DMS53 treated with DMSO at 0.1 percent for 48 hours (cell line): ENCODE results near the gene PPARG.
"Not testable (repeated sequence)": the region's sequence is repeated elsewhere in the genome, so short reads cannot be mapped to it uniquely, and the experiment has no call there.

Experiments
- DNase-seq: peaks from one replicate; lab custom pipeline; 2025; ENCODE audit not compliant: unreplicated experiment; lab: John Stamatoyannopoulos, UW

Gene PPARG

DNA sequence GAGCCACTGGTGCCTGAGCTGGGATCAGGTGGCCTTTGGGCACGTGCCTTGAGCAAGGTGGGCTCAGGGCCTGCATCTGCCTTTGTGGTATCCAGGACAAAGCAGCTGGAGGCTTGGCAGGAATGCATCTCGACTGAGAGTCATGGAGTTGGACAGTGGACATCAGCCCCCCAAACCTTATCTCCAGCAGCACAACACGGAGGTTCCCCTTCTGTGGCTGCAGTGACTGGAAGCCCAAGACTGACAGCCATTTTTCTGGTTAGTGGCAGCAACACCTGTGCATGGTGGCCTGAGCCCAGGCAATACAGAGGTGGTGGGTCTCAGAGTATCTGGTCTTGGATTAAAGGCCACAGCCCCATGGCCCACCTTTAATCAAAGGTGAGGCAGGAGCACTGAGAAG is 167.6 kb downstream of the PPARG start:
- no peak for DNase-seq

DNA sequence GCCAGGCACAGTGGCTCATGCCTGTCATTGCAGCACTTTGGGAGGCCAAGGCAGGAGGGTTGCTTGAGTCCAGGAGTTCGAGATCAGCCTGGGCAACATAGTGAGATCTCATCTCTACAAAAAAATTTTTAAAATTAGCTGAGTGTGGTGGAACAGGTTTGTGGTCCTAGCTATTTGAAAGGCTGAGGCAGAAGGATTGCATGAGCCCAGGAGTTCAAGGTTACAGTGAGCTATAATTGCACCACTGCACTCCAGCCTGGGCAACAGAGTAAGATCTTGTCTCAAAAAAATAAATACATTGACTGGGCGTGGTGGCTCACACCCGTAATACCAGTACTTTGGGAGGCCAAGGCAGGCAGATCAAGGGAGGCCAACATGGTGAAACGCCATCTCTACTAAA is 168.5 kb downstream of the PPARG start:
- DNase-seq: not testable (repeated sequence)

DNA sequence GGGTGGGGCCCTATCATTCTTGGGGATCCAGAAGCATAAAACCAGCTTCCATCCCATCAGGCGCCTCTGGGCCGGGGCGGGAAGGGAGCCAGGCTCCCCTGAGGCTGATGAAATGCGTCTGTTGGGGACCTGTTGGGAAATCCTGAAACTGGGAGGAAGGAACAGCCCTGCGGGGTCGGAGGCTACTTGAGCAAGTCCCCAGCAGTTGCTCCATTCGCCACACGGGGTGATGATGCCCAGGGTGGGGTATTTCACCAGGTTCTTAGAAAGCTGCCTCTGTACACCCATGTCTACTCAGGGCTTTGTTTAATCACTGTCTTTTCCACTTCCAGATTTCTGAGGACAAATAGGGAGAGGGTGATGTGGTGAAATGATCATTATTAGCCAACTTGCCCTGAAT is 170.0 kb downstream of the PPARG start:
- no peak for DNase-seq

DNA sequence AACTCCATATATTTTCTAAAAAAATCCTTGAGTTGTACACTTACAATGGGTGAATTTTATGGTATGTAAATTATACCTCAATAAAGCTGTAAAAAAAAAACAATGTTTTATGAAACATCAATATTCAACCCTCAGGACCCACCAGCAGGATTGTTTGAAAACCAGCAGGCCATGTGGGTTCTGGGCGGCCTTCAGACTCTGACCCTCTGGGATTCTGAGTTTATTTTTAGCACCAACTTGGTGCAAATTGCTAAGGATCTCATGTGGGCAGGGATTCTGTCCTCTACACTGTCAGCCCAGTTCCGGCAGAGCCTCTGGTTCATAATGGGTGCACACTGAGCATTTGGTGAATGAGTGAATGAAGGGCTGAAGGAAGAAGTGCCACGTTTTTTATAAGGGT is 171.3 kb downstream of the PPARG start:
- DNase-seq: no peak

DNA sequence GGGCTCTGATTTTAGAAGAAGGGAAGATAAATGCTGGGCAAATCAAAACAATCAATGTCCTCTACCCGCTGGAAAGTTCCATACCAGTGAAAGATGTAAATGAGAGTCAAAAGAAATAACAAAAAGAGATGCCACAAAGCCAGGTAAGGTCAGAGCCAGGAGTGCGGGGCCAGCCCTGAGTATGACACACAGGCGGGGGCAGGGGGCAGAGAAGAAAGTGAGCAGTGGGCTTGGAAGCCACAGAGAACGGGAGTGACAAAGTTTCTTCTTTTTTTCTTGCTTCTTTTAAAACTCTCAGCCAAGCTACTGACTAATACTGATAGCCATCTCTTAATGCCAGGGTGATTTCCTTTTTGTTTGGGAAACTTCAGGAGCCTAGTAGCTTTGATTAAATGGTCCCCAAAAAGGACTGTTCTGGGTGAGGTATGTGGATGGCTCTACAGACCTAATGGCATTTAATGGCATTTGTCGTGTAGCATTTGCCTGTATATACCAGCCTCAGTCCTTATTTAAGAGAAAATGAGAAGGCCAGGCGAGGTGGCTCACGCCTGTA is 172.3 kb downstream of the PPARG start:
- no peak for DNase-seq

DNA sequence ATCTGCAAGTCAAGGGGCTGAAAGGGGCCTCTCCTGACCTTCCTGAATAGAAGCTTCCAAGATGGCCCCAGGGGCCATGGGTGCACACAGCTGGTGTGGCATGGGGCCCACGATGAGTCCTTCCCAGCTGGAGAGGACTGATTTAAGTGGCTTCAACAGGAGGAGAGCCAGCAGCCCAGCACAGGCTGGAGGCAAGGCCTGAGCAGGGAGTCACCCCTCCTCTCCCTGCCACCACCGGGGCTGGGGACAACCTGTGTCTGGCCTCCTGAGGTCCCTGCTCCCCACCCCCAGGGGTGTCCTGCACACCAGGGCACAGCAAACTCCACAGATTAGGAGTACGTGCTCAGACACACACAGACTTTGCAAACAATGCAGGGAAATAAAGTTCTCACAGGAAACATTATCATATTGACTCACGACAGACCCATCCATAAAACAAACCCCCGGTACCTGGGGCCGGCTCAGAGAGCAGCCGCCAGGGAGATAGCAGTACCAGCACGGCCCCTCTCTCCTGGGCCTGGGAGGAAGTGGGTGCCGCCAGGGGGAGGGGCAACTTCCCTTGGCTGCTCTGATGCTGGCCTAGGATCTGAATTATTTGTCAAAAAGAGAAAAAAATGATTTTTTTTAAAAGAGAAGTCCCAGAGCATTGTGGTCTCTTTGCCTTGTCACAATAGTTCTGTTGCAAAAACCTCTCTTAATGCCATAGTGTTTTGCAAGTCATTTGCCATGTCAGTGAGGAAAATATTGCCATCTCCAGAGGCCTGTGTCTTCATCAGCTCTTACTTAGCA is 173.5 kb downstream of the PPARG start:
- DNase-seq: no peak

DNA sequence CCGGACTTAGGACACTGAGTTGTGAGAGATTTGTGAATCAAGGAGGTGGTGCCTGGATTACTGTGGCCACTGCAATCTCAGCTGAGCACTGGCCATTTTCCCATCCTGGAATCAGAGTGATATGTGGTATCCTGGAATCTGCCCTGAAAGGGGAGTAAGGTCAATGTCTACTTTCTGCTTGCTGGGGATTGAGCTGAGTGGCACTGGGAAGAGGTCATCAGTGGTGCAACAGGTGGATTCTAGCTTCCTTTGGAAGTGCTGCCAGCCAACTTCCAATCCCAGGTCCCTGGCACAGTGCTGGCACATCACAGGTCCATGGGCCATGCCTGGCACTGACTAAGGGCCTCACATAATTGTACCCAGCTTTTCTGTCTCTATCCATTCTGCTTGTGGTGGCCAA is 174.8 kb downstream of the PPARG start:
- no peak for DNase-seq

DNA sequence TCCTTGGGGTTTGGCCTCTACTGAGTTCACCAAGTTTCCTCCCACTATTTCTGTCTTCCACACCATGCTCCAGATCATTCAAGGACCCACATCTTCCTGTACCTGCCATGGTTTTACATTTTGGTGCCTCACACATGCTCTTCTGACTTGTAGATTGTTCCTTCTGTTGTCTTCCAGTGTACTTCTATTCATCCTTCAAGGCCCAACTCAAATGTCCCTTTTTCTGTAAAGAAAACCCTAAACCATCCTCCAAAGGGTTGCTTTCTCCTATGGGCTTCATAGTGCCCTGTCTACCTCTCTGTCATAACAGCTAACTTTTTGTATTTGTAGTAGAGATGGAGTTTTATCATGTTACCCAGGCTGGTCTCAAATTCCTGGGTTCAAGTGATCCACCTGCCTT is 175.3 kb downstream of the PPARG start:
- DNase-seq: no peak

DNA sequence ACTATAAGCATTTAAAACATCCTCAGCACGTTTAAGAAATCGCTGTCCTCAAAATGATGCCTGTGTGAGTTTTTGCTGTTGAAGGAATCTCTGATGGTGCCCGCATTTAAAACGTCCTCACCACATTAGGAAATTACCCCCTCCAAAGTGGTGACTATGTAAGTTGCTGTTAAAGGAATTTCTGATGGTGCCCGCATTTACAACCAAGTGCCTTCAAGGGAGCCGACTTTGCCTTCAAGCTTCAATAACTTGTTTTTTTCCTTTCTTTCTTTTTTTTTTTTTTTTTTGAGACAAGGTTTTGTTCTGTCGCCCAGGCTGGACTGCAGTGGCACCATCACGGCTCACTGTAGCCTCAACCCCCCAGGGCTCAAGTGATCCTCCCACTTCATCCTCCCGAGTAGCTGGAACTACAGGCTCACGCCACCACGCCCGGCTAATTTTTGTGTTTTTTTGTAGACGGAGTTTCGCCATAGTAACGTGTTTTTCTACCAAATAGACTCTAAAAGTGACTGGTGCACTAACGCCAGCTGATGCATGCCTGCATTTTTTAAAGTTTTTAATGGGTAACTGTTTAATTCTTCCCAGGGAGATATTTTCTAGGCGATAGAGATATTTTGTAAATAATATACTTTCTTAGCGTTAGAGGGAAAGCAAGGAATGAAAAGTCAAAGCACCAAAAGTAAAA is 176.4 kb downstream of the PPARG start:
- DNase-seq: no peak

DNA sequence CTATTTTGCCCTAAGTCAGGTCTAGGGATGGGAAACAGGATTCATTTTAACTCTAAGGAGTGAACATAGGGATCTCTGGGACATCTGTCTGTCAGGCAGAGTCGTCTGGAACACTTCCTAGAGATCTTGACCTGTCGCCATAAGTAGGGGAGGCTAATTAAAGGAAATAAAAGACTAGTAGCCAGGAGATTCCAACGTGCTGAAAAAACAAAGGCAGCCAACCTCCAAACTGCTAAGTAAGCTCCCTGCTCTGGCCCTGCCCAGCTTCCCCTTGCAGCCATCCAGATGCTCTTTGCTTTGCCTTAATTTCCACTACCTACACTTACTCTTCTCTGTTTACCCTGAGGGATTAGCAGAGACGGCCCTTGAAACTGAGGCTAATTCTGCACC is 177.0 kb downstream of the PPARG start:
- no peak for DNase-seq

DNA sequence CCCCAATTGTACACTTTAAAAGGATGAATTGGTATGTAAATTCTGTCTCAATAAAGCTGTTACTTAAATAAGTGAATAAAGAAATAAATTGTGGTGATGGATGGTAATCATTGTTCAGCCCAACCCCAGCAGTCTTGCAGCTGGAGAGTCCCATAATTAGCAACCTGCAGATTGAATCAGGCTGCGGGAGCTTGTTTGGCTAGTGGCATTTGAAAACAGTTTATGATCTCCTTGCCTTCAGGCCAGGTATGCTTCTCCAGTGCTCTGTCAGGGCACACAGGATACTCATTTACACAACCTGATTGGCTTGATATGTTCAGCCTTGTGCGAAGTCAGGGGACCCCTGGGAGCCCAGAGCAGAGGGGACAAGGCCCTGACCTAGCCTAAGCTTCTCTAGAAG is 178.9 kb downstream of the PPARG start:
- no peak for DNase-seq

DNA sequence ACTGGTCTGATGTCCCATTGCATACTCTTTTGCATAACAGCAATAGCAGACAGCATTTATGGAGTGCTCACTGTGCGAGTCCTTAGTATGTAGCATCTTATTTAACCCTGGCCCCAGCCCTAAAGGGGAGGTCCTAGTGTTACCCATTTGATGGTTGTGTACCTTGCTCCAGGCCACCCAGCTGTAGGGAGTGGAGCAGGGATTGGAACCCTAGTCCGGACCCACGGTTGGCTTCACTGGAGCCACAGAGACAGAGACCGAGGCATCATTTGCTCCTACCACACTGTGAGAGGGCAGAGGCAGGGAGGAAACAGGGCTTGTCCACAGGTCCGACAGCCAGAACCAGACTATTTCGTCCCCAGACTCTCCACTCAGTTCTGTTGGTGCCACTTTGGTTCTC is 179.4 kb downstream of the PPARG start:
- no peak for DNase-seq

DNA sequence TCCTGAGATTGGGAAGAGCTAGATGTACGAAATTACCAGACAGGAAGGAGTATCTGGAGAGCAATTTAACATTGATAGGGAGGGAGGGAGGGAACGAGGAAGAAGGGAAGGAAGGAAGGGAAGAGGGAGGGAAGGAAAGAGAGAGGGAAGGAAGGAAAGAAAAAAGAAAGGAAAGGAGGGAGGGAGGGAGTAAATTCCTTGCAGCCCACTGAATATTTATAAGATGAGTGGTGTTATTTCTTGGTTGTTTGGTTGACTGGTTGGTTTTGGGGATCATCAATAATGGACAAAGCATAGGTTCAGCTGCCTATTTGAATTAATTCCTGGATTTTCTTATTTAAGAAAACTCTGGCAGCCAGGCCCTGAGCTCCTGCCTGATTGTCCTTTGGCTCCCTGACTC is 179.9 kb downstream of the PPARG start:
- DNase-seq: no peak

DNA sequence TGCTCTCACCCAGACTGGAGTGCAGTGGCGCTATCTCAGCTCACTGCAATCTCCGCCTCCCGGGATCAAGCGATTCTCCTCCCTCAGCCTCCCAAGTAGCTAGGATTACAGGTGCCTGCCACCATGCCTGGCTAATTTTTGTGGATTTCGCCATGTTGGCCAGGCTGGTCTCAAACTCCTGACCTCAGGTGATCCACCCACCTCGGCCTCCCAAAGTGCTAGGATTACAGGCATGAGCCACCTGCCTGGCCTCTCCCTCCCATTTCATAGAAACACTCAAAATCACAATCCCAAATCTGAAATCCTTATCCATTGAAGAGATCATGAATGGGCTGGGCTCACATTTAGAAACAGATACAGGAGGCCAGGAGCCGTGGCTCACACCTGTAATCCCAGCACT is 180.4 kb downstream of the PPARG start:
- DNase-seq: not testable (repeated sequence)

DNA sequence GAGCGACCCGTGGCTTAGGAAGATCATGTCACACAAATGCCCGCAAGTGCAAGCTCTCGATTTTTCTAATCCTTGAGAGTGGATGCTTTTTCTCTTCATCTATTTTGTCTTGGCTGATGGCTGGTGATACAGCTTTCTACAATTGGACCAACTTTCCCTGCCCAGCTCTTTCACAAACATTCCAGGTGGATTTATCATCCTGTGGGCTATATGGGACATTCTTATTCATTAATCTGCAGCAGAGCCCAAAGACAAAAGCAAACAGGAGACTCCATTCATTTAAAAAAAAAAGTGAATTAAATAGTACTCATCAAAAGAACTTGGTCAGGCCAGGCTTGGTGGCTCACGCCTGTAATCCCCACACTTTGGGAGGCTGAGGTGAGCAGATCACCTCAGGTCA is 181.2 kb downstream of the PPARG start:
- no peak for DNase-seq

DNA sequence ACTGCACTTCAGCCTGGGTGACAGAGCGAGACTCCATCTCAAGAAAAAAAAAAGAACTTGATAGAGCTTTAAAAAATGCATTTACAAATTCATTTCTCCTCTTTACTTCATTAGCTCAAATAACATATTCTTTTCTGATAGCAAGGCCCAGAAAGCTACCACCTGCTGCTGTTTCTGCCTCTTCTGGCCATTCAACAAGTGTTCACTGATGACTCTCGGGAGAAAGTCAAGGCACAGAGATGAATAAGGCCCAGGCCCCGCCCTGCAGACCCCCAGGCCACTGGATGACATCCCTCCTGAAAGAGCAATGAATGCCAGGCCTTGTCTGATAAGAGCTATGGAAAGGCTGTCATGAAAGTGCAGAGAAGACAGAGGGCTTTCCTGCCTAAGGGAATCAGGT is 181.8 kb downstream of the PPARG start:
- no peak for DNase-seq

DNA sequence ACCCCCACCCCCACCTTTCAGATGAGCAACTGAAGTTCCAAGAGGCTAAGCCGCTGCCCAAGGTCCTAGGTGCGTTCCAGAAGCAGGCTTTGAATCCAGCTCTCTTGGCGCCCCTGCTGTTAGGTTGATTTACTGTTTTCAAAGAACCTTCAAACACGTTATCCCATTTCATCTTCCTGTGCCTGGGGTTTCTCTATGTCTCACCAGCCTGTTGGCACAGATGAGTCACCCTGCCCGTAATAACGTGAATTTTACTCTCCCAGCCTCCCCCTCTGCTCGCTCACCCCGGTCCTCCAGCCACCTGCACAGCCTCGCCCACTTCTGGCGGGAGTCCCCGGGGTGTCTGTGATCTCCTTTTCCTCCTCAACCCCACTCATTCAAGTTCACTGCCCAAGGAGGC is 182.4 kb downstream of the PPARG start:
- peak; percentile 0 for DNase-seq

DNA sequence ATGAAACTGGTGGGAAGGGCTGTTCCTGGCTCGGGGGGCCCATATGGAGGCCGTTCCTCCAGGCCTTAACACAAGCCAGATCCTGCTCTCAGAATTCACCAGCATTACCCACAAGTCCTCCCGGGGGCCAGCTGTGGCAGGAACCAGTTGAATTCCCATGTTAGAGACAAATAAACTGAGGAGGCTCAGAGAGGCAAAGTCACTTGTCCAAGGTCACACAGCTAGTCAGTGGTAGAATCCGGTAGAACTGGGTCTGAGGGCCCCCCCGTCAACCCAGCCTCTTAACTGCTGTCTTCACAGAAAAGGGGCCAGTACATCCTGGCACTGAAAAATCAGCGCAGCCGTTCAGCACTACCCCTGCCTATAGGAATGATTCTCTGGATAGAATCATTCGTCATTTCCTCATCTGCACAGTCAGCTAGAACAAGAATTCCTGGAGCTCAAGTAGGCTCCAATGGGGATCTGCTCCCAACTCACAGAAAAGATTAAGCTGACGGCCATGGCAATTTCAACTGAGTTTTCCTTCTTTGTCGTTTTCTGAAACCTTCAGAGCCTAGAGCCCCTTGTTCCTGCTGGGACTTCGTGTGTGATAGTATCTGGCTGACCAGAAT is 183.2 kb downstream of the PPARG start:
- DNase-seq: no peak

DNA sequence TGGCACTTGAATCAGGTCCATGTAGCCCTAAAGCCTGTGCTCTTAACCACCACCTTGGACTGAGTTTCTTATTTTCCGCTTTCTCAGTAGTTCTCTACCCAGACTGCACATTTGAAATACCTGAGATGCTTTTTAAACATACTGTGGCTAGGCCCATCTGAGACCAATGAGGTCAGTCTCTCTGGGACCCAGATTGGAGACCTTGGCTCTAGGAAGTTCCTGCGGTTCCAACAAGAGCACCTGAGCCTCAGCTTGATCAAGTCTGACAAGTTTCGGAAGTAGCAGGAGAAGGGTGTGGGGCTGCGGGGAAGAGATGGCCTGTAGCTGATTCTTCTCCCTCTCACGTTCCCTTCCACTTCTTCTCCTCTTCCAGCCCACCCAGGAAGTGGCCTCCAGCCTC is 183.9 kb downstream of the PPARG start:
- no peak for DNase-seq

DNA sequence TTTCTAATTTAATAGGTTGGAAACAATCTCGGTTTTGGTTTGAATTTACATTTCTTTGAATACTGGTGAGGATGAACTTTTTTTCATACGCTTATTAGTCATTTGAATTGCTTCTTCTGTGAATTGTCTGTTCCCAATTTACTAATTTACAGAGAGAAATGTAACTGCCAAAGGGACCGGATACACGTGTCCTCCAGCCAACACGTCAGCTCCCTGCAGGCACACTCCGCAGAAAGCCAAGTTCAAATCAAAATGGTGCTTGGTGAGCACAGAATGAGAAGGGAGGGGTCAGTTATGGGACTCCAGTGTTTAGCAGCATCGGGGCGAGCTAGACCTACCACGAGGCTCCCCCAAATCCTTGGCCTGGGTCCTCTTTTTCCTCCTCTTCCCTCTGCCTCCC is 184.6 kb downstream of the PPARG start:
- no peak for DNase-seq

DNA sequence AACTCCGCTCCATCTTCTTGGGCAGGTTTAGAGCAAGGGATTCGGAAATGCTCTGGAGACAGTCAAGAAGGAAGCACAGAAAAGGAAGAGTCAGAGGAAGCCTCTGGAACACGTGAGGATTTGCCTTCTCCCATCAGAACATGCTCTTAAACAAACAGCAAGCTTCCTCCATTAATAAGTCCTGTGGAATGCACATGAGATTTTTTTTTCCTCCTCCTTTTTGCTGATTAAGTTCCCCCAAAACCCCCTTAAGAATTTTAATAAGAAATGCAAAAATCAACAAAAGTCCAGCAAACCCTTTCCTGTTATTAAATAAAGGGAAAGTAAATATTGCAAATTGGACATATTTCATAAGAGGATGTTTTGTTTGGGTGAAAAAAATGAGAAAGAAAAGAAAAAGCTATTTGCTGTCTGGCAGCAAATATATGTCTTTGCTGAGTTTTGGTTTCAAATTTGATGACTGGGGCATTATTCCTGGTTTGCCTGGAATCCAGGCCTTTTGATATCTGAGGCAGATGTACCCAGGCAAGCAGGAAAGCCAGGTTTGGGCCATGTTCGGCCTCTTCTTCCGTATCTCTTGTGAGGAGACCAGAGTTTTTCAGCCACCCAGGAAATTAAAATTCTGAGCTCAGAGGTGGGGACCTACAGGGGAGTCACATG is 187.5 kb downstream of the PPARG start:
- no peak for DNase-seq

DNA sequence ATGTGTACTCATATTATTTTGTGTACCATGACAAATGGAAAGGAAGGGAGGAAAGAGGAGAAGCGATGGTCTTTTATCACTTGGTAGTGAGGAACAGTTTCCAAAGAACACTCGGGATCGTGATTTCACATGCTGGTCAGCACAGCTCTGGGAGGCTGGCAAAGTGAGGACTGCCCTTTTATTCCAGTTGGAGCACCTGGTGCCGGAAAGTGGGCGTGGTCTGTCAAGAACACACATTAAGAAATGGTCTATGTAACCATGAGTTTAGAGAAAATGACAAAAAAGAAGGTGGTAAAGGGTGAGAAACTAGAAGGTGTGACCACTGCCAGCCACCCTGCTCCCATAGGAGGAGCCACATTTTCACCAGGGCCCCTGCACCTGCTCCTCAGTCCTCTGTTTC is 188.4 kb downstream of the PPARG start:
- DNase-seq: no peak
